SK-N-SH (cell line): ENCODE data around the gene AANAT.

ENCODE experiments used
- CHD2 ChIP-seq: fragments of 150-350 bp; IDR thresholded peaks from 2 replicates; pipeline ENCODE4 v1.6.1; 2018; ENCODE audit warnings: low read length; ENCODE audit not compliant: partially characterized antibody
- CTCF ChIP-seq: fragments of 200-600 bp; sonication (generic); IDR thresholded peaks from 2 replicates; pipeline ENCODE4 v1.6.1; 2017; ENCODE audit warnings: antibody characterized with exemption, mild to moderate bottlenecking, moderate library complexity
- EP300 ChIP-seq, 2 experiments: IDR thresholded peaks; 2 replicates each; pipeline versions ENCODE4 v1.4.0 to v1.6.1; 2012; ENCODE audit warnings: borderline replicate concordance in 1 of 2, low read depth in 1 of 2, low read length in 1 of 2
- MAX ChIP-seq: IDR thresholded peaks from 2 replicates; pipeline ENCODE4 v1.4.0; 2012; ENCODE audit warnings: low read depth
- NRF1 ChIP-seq: IDR thresholded peaks from 2 replicates; pipeline ENCODE4 v1.6.1; 2012; ENCODE audit warnings: low read depth, mild to moderate bottlenecking, low read length
- POLR2AphosphoS5 ChIP-seq: IDR thresholded peaks from 2 replicates; pipeline ENCODE4 v1.6.1; 2012; ENCODE audit warnings: low read depth, low read length
- RCOR1 ChIP-seq: fragments of 150-350 bp; IDR thresholded peaks from 2 replicates; pipeline ENCODE4 v1.6.1; 2017; ENCODE audit warnings: antibody characterized with exemption, low read length
- REST ChIP-seq: IDR thresholded peaks from 2 replicates; pipeline ENCODE4 v1.6.1; 2012; ENCODE audit warnings: mild to moderate bottlenecking, low read depth, low read length, moderate library complexity
- RFX5 ChIP-seq: IDR thresholded peaks from 2 replicates; pipeline ENCODE4 v1.6.1; 2012; ENCODE audit warnings: mild to moderate bottlenecking, improper control_type of control experiment, low read length
- SMC3 ChIP-seq: IDR thresholded peaks from 2 replicates; pipeline ENCODE4 v1.6.1; 2012; ENCODE audit warnings: low read depth, low read length, improper control_type of control experiment
- TAF1 ChIP-seq: IDR thresholded peaks from 2 replicates; pipeline ENCODE4 v1.6.1; 2012; ENCODE audit warnings: low read depth, mild to moderate bottlenecking, low read length, moderate library complexity, borderline replicate concordance
- TEAD4 ChIP-seq: IDR thresholded peaks from 2 replicates; pipeline ENCODE4 v1.4.0; 2012; ENCODE audit warnings: mild to moderate bottlenecking, borderline replicate concordance; ENCODE audit not compliant: insufficient read depth
- USF1 ChIP-seq: IDR thresholded peaks from 2 replicates; pipeline ENCODE4 v1.4.0; 2012; ENCODE audit warnings: low read depth, borderline replicate concordance

- TF ChIP-seq CTCF (no peak), MAX (no peak), POLR2AphosphoS5 (no peak), USF1 (no peak), RCOR1 (no peak), REST (no peak), TAF1 (no peak), RFX5 (no peak), TEAD4 (no peak), NRF1 (no peak), CHD2 (no peak), SMC3 (no peak), EP300 (IDR thresholded peaks at IDR 0.05; ENCODE audit: borderline replicate concordance in 1 of 2, low read depth in 1 of 2, low read length in 1 of 2) (no peak)
These were observed 18.3 kb upstream of the AANAT start for GRCh38 chr17:76449126-76449525.
